Measurements from ENCODE around the gene ORC6. TPM values are rescaled to one million over a fixed set of nuclear protein-coding genes. Genes with fewer than 3 reads are reported as not detected.

ORC6 gene
- total and polyA plus RNA-seq, 9 of the 15 experiments (the other 6 are each of a cell fraction or from before 2014, with no cell fraction given) = 18.7 to 71.4 (median 47.0) TPM

GRCh38 chr16:46688654-46689364 lies 650 bp upstream of the ORC6 start, which contains the start of gene VPS35 (continued):
- TF ChIP-seq ATF3 (IDR thresholded peaks at IDR 0.05) (no peak), ATF3 (CRISPR knock-in tag; conservative IDR thresholded peaks at IDR 0.05) (no peak), PBX2 (CRISPR knock-in tag; IDR thresholded peaks at IDR 0.05; ENCODE audit: low read depth) (peak; percentile 86), PBX2 (tag; conservative IDR thresholded peaks at IDR 0.05; ENCODE audit: low read depth) (peak; percentile 97), ASH1L (IDR thresholded peaks at IDR 0.05; ENCODE audit: borderline replicate concordance, low read depth, partially characterized antibody) (peak; percentile 87), CXXC5 (CRISPR knock-in tag; IDR thresholded peaks at IDR 0.05) (peak; percentile 94), E4F1 (CRISPR knock-in tag; IDR thresholded peaks at IDR 0.05; ENCODE audit: borderline replicate concordance) (no peak), ZNF3 (CRISPR knock-in tag; IDR thresholded peaks at IDR 0.05) (no peak)
